CD14-positive monocyte (primary cell): ENCODE data around the gene GALNT12. TPM values are rescaled to one million over a fixed set of nuclear protein-coding genes. Genes with fewer than 3 reads are reported as not detected.

Experiments used
- DNase-seq, 3 donors: peaks; one replicate each; pipeline ENCODE4 v3.0.0-alpha.2; 2011 to 2022
- H2AFZ ChIP-seq: 2 replicates; pipeline ENCODE4 v1.6.0; 2012; ENCODE audit warnings: mild to moderate bottlenecking, low read depth, low read length, inconsistent platforms; ENCODE audit not compliant: insufficient read depth, poor library complexity, severe bottlenecking
- H3K27ac ChIP-seq, 2 donors: 1 replicate in 1 of 2; 2 replicates in 1 of 2; pipeline ENCODE4 v1.5.1; 2012 to 2013; ENCODE audit warnings: low read length in 2 of 2, control low read depth in 1 of 2, inconsistent platforms in 1 of 2, low read depth in 1 of 2, mild to moderate bottlenecking in 1 of 2
- H3K27me3 ChIP-seq, 2 donors: one replicate each; pipeline versions ENCODE4 v1.6.0 to v1.6.1; 2011 to 2013; ENCODE audit warnings: low read length in 2 of 2; ENCODE audit not compliant: control insufficient read depth in 2 of 2, insufficient read depth in 2 of 2
- H3K36me3 ChIP-seq, 2 donors: replicated peaks in 1 of 2; 1 replicate in 1 of 2; 2 replicates in 1 of 2; pipeline versions ENCODE4 v1.5.1 to v1.6.1; 2012 to 2013; ENCODE audit warnings: low read length in 2 of 2, control low read depth in 1 of 2, inconsistent platforms in 1 of 2, mild to moderate bottlenecking in 1 of 2; ENCODE audit not compliant: insufficient read depth in 2 of 2, control insufficient read depth in 1 of 2
- H3K4me1 ChIP-seq, 2 donors: 1 replicate in 1 of 2; 2 replicates in 1 of 2; pipeline versions ENCODE4 v1.5.1 to v1.6.1; 2012 to 2013; ENCODE audit warnings: low read length in 2 of 2, control low read depth in 1 of 2, inconsistent platforms in 1 of 2, mild to moderate bottlenecking in 1 of 2, moderate library complexity in 1 of 2; ENCODE audit not compliant: insufficient read depth in 2 of 2, control insufficient read depth in 1 of 2
- H3K4me2 ChIP-seq: replicated peaks from 2 replicates; pipeline ENCODE3; 2012; ENCODE audit warnings: low read length, moderate library complexity, mild to moderate bottlenecking; ENCODE audit not compliant: poor library complexity, severe bottlenecking; ENCODE audit errors: extremely low read depth
- H3K4me3 ChIP-seq, 3 experiments: fragments of 200-600 bp in 1 of 3; sonication (generic) in 1 of 3; replicated peaks in 1 of 3; 1 replicate in 2 of 3; 2 replicates in 1 of 3; pipeline ENCODE4 v1.5.1; 2011 to 2013; ENCODE audit warnings: low read length in 3 of 3, mild to moderate bottlenecking in 3 of 3, control low read depth in 2 of 3, low read depth in 2 of 3, inconsistent platforms in 1 of 3, moderate library complexity in 1 of 3
- H3K79me2 ChIP-seq: 2 replicates; pipeline ENCODE4 v1.6.0; 2012; ENCODE audit warnings: mild to moderate bottlenecking, control low read depth, inconsistent platforms, low read length, moderate library complexity; ENCODE audit not compliant: insufficient read depth
- H3K9ac ChIP-seq: 2 replicates; pipeline ENCODE4 v1.6.0; 2017; ENCODE audit warnings: low read length, mild to moderate bottlenecking; ENCODE audit not compliant: insufficient read depth, poor library complexity, severe bottlenecking
- H3K9me3 ChIP-seq, 2 donors: replicated peaks in 1 of 2; 1 replicate in 1 of 2; 2 replicates in 1 of 2; pipeline versions ENCODE4 v1.5.1 to v1.6.1; 2012 to 2013; ENCODE audit warnings: low read length in 2 of 2, control low read depth in 1 of 2; ENCODE audit not compliant: control insufficient read depth in 1 of 2, insufficient read depth in 1 of 2
- H4K20me1 ChIP-seq: 2 replicates; pipeline ENCODE4 v1.6.0; 2012; ENCODE audit warnings: mild to moderate bottlenecking, low read length, control low read depth, moderate library complexity; ENCODE audit not compliant: insufficient read depth
- H3K27ac Mint-ChIP-seq, 7 donors: one replicate each; pipeline ENCODE4 v1.8.0; 2020; ENCODE audit warnings: mild to moderate bottlenecking in 7 of 7, mixed read lengths in 7 of 7, moderate library complexity in 6 of 7, inconsistent platforms in 2 of 7
- H3K27me3 Mint-ChIP-seq, 3 donors: one replicate each; pipeline ENCODE4 v1.8.0; 2021 to 2022; ENCODE audit warnings: low read depth in 3 of 3, mild to moderate bottlenecking in 3 of 3, mixed read lengths in 3 of 3, moderate library complexity in 3 of 3, inconsistent platforms in 1 of 3
- H3K36me3 Mint-ChIP-seq, 2 donors: one replicate each; pipeline ENCODE4 v1.8.0; 2020; ENCODE audit warnings: mixed read lengths in 2 of 2, inconsistent platforms in 1 of 2, mild to moderate bottlenecking in 1 of 2
- H3K4me1 Mint-ChIP-seq: one replicate; pipeline ENCODE4 v1.8.0; 2020; ENCODE audit warnings: mild to moderate bottlenecking, mixed read lengths
- H3K4me3 Mint-ChIP-seq, 2 donors: one replicate each; pipeline ENCODE4 v1.8.0; 2020; ENCODE audit warnings: mild to moderate bottlenecking in 2 of 2, mixed read lengths in 2 of 2, moderate library complexity in 1 of 2
- H3K9me3 Mint-ChIP-seq, 7 donors: one replicate each; pipeline ENCODE4 v1.8.0; 2020 to 2022; ENCODE audit warnings: mixed read lengths in 7 of 7, mild to moderate bottlenecking in 6 of 7, moderate library complexity in 6 of 7, inconsistent platforms in 2 of 7
- WGBS: methylation state at CpG from one replicate; pipeline ENCODE4 v1.1.5; 2013; ENCODE audit warnings: missing lambda C conversion rate; ENCODE audit not compliant: insufficient coverage; 5-methylcytosine and 5-hydroxymethylcytosine counted together
- intact Hi-C, 2 donors: fragments of 100-400 bp; cut with micrococcal nuclease; formaldehyde crosslinking; loops; one replicate each; pipeline versions ENCODE4 v1.15.0 to v1.15.1; 2023
- polyA plus RNA-seq, 3 donors: library from polyadenylated mRNA; depleted of rRNA in 1 of 3; unstranded in 2 of 3; stranded (reverse) in 1 of 3; fragments of 300-500 nt in 2 of 3; fragments of >200 nt in 1 of 3; fragmentation: Illumina TruSeq in 2 of 3; gene quantifications; 1 replicate in 2 of 3; 2 replicates in 1 of 3; pipeline ENCODE4 v1.2.3, GENCODE V29; 2012 to 2021
- TF ChIP-seq, protein P1 (sequence below): fragments of 200-600 bp; IDR thresholded peaks from one replicate; pipeline ENCODE4 v1.8.0; 2022; ENCODE audit warnings: antibody characterized with exemption, mild to moderate bottlenecking

Gene GALNT12
- polyA plus RNA-seq, 3 donors = 0.16 TPM; not detected in 2

DNA sequence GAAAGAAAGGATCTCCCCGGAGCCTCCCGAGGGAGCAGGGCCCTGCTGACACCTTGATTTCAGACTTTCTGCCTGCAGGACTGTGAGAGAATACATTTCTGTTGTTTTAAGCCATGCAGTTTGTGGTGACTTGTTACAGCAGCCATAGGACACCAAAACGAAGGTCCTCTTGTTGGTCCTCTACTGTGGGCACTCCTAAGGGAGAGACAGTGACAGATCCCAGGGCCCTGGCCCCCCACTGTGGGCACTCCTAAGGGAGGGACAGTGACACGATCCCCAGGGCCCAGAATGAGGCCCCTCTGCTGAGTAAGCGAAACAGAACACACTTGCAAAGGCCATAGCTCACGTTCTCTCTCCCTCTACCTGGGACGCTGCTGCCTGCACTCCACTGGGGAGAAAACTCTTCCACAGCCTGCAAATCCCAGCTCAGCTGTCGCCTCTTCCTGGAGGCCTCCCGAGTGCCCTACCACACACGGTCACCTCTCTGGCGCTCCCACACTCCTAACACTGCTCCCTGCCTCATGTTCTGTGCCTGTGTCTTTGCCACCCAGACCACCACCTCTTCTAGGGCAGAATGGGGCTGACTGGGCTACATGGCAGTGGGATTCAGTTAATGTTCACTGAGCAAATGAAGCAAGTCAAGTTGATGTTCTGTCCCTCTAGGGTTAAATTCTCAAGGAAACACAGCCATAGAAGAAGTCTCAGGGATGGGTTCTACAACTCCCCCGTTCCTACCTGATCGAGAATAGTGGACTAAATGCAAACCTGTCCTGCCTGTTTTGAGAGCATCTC lies 34.9 kb upstream of the GALNT12 start:
- Mint-ChIP-seq H3K27me3 (peaks cover 0 to 10% (median 0%) of the 10 kb centered on the region in 3 donors), H3K9me3 (peaks cover 0 to 8% (median 4%) of the 10 kb centered on the region in 7 donors), H3K27ac (no peak overlapping the region), H3K4me3 (no peak overlapping the region), H3K4me1 (peaks cover 3% of the 10 kb centered on the region), H3K36me3 (peaks cover 0 to 4% of the 10 kb centered on the region in 2 donors)
- intact Hi-C loops = no loop called here
- H3K27me3 ChIP-seq = no peaks in the 10 kb centered on the region
- H3K27ac ChIP-seq = no peak overlapping the region
- no peaks in the 10 kb centered on the region for H4K20me1 ChIP-seq
- H3K4me1 ChIP-seq = peaks cover 2 to 4% of the 10 kb centered on the region in 2 donors
- H2AFZ ChIP-seq = no peak overlapping the region
- no peak overlapping the region for H3K4me2 ChIP-seq
- H3K79me2 ChIP-seq = no peaks in the 10 kb centered on the region
- no peaks in the 10 kb centered on the region for H3K9me3 ChIP-seq
- H3K4me3 ChIP-seq = no peak overlapping the region
- WGBS = 90% methylated on average over 12 of the region's 13 CpGs
- DNase-seq = no peak
- no peak overlapping the region for H3K9ac ChIP-seq
- H3K36me3 ChIP-seq = no peaks in the 10 kb centered on the region
- TF ChIP-seq, protein P1, sequence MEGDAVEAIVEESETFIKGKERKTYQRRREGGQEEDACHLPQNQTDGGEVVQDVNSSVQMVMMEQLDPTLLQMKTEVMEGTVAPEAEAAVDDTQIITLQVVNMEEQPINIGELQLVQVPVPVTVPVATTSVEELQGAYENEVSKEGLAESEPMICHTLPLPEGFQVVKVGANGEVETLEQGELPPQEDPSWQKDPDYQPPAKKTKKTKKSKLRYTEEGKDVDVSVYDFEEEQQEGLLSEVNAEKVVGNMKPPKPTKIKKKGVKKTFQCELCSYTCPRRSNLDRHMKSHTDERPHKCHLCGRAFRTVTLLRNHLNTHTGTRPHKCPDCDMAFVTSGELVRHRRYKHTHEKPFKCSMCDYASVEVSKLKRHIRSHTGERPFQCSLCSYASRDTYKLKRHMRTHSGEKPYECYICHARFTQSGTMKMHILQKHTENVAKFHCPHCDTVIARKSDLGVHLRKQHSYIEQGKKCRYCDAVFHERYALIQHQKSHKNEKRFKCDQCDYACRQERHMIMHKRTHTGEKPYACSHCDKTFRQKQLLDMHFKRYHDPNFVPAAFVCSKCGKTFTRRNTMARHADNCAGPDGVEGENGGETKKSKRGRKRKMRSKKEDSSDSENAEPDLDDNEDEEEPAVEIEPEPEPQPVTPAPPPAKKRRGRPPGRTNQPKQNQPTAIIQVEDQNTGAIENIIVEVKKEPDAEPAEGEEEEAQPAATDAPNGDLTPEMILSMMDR = no peak

DNA sequence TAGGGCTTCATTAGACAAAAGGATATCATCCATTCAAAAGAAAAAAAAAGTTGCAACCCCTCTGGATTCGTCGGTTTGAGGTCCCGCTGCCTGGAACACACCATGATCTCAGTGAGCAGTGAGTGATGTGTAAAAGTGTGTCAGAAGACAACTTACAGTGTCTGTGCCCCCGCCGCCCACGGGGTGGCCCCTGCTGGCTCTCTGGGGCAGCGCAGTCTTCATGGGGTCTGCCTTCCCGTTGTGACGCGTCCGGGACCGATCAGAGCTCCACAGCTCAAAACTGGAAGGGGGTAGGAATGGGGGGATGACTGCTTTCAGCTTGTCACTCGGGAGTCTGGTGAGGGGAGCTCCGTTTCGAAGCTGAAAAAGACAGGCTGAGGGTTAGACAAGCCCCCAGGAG lies 33.7 kb upstream of the GALNT12 start:
- no peaks in the 10 kb centered on the region for H4K20me1 ChIP-seq
- TF ChIP-seq, protein P1 = no peak
- no peak overlapping the region for H3K4me3 Mint-ChIP-seq
- no peak for DNase-seq
- intact Hi-C loops = no loop called here
- H3K4me2 ChIP-seq = no peak overlapping the region
- WGBS = 100% methylated on average over 5 of the region's 15 CpGs
- H3K27ac ChIP-seq = no peak overlapping the region
- no peaks in the 10 kb centered on the region for H3K27me3 ChIP-seq
- no peaks in the 10 kb centered on the region for H3K36me3 ChIP-seq
- no peak overlapping the region for H3K4me3 ChIP-seq
- H3K9me3 Mint-ChIP-seq = peaks cover 0 to 8% (median 4%) of the 10 kb centered on the region in 7 donors
- H3K36me3 Mint-ChIP-seq = peaks cover 0 to 4% of the 10 kb centered on the region in 2 donors
- H3K27ac Mint-ChIP-seq = no peak overlapping the region
- no peak overlapping the region for H2AFZ ChIP-seq
- H3K9ac ChIP-seq = no peak overlapping the region
- no peaks in the 10 kb centered on the region for H3K9me3 ChIP-seq
- no peaks in the 10 kb centered on the region for H3K4me1 ChIP-seq
- H3K27me3 Mint-ChIP-seq = peaks cover 0 to 7% (median 0%) of the 10 kb centered on the region in 3 donors
- H3K4me1 Mint-ChIP-seq = no peaks in the 10 kb centered on the region
- no peaks in the 10 kb centered on the region for H3K79me2 ChIP-seq
